PC-3 (cell line): ENCODE data around the gene WNT2B.

ENCODE experiments used
- CTCF ChIP-seq: fragments of 300-600 bp; sonication (generic); conservative IDR thresholded peaks from 2 replicates; pipeline ENCODE4 v1.5.1; 2017; ENCODE audit warnings: antibody characterized with exemption, low read depth, mild to moderate bottlenecking, low read length
- EZH2 ChIP-seq: fragments of 300-600 bp; sonication (generic); IDR thresholded peaks from one replicate; pipeline ENCODE4 v1.6.1; 2017; ENCODE audit warnings: antibody characterized with exemption, mild to moderate bottlenecking, low read length; ENCODE audit not compliant: unreplicated experiment
- EZH2phosphoT487 ChIP-seq: fragments of 300-600 bp; sonication (generic); IDR thresholded peaks from 2 replicates; pipeline ENCODE4 v1.6.1; 2018; ENCODE audit warnings: mild to moderate bottlenecking, antibody characterized with exemption, low read length, borderline replicate concordance

GRCh38 chr1:112477550-112477949 lies 31.2 kb upstream of the WNT2B start:
- no peak for TF ChIP-seq CTCF
- TF ChIP-seq EZH2: no peak
- no peak for TF ChIP-seq EZH2phosphoT487
